ENCODE data around the gene ABHD12B.

DNA sequence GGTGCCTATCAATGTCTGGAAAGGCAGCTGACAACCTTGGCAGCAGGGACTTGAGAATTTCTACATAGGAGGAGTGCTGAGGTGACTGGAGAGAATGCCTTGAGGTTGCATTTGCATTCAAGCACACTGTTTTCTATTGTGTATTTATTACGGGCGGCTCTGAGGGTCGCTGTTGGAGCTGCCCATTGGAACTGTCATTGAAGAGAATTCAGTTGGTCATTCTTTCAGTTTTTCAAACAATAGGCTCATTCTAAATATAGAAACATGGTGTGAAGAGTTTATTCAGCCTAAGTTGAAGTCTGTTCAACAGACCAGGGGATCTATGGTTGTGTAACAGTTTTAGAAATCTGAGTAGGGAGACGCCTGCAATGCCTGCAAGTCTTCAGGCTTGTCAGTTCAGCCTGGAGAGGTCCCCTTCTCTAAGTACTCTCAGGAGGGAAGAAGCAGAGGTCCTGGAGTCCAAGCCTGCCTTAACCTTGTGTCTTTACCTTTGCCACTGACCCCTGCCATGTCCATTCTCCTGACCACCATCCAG, 9.8 kb upstream of the ABHD12B start:
- TF ChIP-seq, protein P1, sequence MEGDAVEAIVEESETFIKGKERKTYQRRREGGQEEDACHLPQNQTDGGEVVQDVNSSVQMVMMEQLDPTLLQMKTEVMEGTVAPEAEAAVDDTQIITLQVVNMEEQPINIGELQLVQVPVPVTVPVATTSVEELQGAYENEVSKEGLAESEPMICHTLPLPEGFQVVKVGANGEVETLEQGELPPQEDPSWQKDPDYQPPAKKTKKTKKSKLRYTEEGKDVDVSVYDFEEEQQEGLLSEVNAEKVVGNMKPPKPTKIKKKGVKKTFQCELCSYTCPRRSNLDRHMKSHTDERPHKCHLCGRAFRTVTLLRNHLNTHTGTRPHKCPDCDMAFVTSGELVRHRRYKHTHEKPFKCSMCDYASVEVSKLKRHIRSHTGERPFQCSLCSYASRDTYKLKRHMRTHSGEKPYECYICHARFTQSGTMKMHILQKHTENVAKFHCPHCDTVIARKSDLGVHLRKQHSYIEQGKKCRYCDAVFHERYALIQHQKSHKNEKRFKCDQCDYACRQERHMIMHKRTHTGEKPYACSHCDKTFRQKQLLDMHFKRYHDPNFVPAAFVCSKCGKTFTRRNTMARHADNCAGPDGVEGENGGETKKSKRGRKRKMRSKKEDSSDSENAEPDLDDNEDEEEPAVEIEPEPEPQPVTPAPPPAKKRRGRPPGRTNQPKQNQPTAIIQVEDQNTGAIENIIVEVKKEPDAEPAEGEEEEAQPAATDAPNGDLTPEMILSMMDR (IDR thresholded peaks at IDR 0.05; ENCODE audit: low read depth, low read length) = no peak
- TF ChIP-seq POLR2A (IDR thresholded peaks at IDR 0.05; ENCODE audit: extremely low read depth, insufficient read length) (no peak), MYC (IDR thresholded peaks at IDR 0.05; ENCODE audit: low read depth, low read length) (no peak)
